GM12801 (cell line): ENCODE data around the gene RFXAP.

Source experiments
- TF ChIP-seq, protein P1 (sequence below): IDR thresholded peaks from one replicate; pipeline ENCODE4 v1.5.1; 2011; ENCODE audit warnings: control low read depth; ENCODE audit not compliant: insufficient read length; ENCODE audit errors: extremely low read depth

The RFXAP gene

DNA sequence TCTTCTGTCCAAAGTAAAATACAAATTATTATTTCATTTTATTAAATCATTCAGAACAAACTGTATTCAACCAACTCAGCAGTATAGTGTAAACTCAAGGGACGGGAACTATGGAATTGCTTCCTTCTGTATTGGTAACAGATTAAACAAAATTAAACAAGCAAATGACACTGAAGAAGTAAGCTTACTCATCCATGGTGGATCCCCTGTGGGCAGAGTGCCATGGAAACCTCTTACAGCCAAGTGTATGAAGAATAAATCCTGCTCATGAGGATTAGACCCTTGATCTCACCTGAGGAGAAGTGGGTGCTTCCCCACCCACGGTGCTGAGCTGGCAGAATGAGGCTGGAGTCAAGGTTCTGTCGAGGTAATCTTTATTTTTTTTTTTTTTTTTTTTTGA, 18.0 kb upstream of the RFXAP start:
- TF ChIP-seq, protein P1, sequence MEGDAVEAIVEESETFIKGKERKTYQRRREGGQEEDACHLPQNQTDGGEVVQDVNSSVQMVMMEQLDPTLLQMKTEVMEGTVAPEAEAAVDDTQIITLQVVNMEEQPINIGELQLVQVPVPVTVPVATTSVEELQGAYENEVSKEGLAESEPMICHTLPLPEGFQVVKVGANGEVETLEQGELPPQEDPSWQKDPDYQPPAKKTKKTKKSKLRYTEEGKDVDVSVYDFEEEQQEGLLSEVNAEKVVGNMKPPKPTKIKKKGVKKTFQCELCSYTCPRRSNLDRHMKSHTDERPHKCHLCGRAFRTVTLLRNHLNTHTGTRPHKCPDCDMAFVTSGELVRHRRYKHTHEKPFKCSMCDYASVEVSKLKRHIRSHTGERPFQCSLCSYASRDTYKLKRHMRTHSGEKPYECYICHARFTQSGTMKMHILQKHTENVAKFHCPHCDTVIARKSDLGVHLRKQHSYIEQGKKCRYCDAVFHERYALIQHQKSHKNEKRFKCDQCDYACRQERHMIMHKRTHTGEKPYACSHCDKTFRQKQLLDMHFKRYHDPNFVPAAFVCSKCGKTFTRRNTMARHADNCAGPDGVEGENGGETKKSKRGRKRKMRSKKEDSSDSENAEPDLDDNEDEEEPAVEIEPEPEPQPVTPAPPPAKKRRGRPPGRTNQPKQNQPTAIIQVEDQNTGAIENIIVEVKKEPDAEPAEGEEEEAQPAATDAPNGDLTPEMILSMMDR = no peak

- TF ChIP-seq, protein P1 = no peak
These were observed 14.4 kb upstream of the RFXAP start for GRCh38 chr13:36804588-36804987.

DNA sequence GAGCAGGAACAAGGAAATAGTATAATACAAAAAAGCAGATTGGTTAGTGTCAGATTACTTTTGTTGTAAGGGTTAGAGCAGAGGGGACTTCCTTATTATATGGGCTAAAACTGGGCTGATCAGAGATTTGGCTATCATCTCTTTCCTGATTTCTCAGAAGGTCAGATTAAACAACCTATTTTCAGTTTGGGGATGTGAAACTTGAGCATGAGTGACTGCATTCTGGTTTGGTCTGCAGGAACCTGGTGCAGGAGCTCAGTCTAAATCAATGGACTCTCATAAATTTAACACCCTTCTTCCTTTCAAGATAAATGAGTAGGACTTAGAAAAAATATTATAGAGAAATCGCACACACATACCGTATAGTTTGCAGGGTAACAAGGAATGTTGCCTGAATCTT, 12.9 kb upstream of the RFXAP start:
- TF ChIP-seq, protein P1 = no peak

DNA sequence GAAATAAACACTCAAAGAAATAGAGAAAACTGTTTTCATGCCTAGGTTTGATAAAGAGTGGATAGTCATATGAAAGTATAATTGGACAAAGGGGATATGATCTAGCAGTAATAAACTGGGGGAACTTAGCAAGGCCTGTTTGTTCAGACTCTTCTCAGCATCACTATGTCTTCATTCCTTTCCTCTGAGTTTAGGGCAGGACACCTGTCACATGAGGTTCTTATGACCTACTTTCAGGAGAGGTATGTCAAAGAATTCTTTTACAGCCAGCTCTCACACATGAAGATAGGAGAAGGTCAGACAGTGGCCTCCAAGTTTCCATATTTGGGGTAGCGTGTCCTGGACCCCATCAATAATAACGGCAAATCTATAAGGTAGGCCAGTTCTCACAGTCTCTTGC, 11.4 kb upstream of the RFXAP start:
- TF ChIP-seq, protein P1 = no peak

DNA sequence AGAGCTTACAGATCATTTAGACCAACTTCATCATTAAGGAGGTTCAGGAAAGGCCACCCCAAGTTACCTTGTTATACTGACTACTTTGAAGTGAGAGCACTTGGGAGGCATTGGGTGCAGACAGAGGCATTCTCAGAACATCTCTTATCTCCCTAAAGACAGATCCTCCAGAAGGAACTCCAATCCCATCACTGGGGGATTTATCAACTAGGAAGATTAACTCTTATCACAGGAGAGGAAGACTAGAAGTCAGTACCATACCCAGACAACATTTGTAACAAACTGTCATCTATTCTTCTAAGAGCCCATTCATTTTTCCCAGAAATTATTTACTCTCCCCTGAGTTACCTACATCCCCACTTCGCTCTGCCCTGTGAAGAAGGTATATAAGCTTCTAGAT, 5.8 kb upstream of the RFXAP start:
- TF ChIP-seq, protein P1 = no peak

DNA sequence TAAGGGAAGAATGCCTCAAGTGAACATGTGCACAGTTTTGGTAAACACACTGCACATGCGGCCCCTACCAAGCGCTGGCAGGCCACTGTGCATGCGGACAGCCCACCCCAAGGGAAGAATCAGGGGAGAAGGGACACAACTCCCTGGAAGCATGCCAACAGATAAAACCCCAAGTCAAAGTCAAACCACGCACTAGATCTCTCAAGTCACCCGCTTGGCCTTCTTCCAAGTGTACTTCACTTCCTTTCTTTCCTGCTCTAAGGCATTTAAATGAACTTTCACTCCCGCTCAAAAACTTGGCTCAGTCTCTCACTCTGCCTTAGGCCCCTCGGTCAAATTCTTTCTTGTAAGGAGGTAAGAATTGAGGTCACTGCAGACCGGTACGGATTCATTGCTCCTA, 4.6 kb upstream of the RFXAP start:
- TF ChIP-seq, protein P1 = no peak

GRCh38 chr13:36815062-36815461, 4.0 kb upstream of the RFXAP start:
- TF ChIP-seq, protein P1 = no peak
